HEK293 (cell line): Measurements from ENCODE around the gene BTK.

ENCODE experiments used
- CTCF ChIA-PET: fragments of 350-600 bp; formaldehyde crosslinking; extraction: SDS; loops from one replicate; lab custom pipeline; 2021; ENCODE audit warnings: antibody characterized with exemption; lab: Yijun Ruan, JAX
- POLR2A ChIA-PET: fragments of 300-600 bp; formaldehyde crosslinking; extraction: SDS; loops from one replicate; lab custom pipeline; 2020; ENCODE audit warnings: antibody characterized with exemption, inconsistent platforms; lab: Yijun Ruan, JAX
- H3K27ac ChIP-seq: fragments of 200-500 bp; sonication (Bioruptor generic); 2 replicates; pipeline ENCODE4 v1.5.1; 2014; ENCODE audit warnings: low read depth, low read length, control low read depth, inconsistent platforms; ENCODE audit errors: extremely low read depth
- H3K36me3 ChIP-seq, 2 experiments: fragments of 200-500 bp in 1 of 2; sonication (Bioruptor generic) in 1 of 2; 1 replicate in 1 of 2; 2 replicates in 1 of 2; pipeline ENCODE4 v1.5.1; 2014 to 2017; ENCODE audit warnings: inconsistent platforms in 2 of 2, low read length in 2 of 2; ENCODE audit not compliant: control insufficient read depth in 2 of 2, insufficient read depth in 1 of 2
- H3K4me1 ChIP-seq: fragments of 200-500 bp; sonication (Bioruptor generic); 2 replicates; pipeline ENCODE4 v1.5.1; 2014; ENCODE audit warnings: mild to moderate bottlenecking, low read length, inconsistent platforms; ENCODE audit not compliant: control insufficient read depth, insufficient read depth
- H3K4me3 ChIP-seq: 2 replicates; pipeline ENCODE4 v1.5.1; 2011; ENCODE audit warnings: low read depth, mild to moderate bottlenecking, control low read depth, low read length, moderate library complexity
- H3K9me3 ChIP-seq: fragments of 200-500 bp; sonication (Bioruptor generic); 2 replicates; pipeline ENCODE4 v1.5.1; 2014; ENCODE audit warnings: low read depth, low read length, inconsistent platforms; ENCODE audit not compliant: control insufficient read depth, insufficient read depth
- TSHZ1 ChIP-seq: fragments of 450-650 bp; formaldehyde crosslinking; IDR thresholded peaks from 2 replicates; pipeline ENCODE4 v1.5.1; 2016; ENCODE audit warnings: missing biosample characterization, missing genetic modification characterization, borderline replicate concordance
- ZNF138 ChIP-seq: fragments of 450-650 bp; formaldehyde crosslinking; IDR thresholded peaks from 2 replicates; pipeline ENCODE4 v1.5.1; 2016; ENCODE audit warnings: missing biosample characterization, missing genetic modification characterization, borderline replicate concordance
- ZNF174 ChIP-seq: fragments of 450-650 bp; formaldehyde crosslinking; IDR thresholded peaks from 2 replicates; pipeline ENCODE4 v1.5.0; 2017; ENCODE audit warnings: missing biosample characterization, mild to moderate bottlenecking, missing genetic modification characterization
- ZNF18 ChIP-seq: fragments of 450-650 bp; formaldehyde crosslinking; IDR thresholded peaks from 2 replicates; pipeline ENCODE4 v1.5.1; 2016; ENCODE audit warnings: missing biosample characterization, missing genetic modification characterization
- ZNF23 ChIP-seq: fragments of 450-650 bp; formaldehyde crosslinking; IDR thresholded peaks from 2 replicates; pipeline ENCODE4 v1.5.1; 2016; ENCODE audit warnings: missing biosample characterization, missing genetic modification characterization, borderline replicate concordance
- ZNF24 ChIP-seq: fragments of 450-650 bp; formaldehyde crosslinking; IDR thresholded peaks from 2 replicates; pipeline ENCODE4 v1.5.1; 2016; ENCODE audit warnings: missing biosample characterization, missing genetic modification characterization
- ZNF280D ChIP-seq: fragments of 450-650 bp; formaldehyde crosslinking; IDR thresholded peaks from 2 replicates; pipeline ENCODE4 v1.5.1; 2016; ENCODE audit warnings: missing biosample characterization, missing genetic modification characterization
- ZNF394 ChIP-seq: fragments of 450-650 bp; formaldehyde crosslinking; IDR thresholded peaks from 2 replicates; pipeline ENCODE4 v1.5.1; 2016; ENCODE audit warnings: missing biosample characterization, missing genetic modification characterization, mild to moderate bottlenecking, moderate library complexity, borderline replicate concordance
- ZNF416 ChIP-seq: fragments of 450-650 bp; formaldehyde crosslinking; IDR thresholded peaks from 2 replicates; pipeline ENCODE4 v1.5.1; 2016; ENCODE audit warnings: missing biosample characterization, missing genetic modification characterization
- ZNF501 ChIP-seq: fragments of 450-650 bp; formaldehyde crosslinking; IDR thresholded peaks from 2 replicates; pipeline ENCODE4 v1.5.1; 2016; ENCODE audit warnings: missing biosample characterization, missing genetic modification characterization
- ZNF518A ChIP-seq: fragments of 450-650 bp; formaldehyde crosslinking; conservative IDR thresholded peaks from 2 replicates; pipeline ENCODE4 v1.5.1; 2016; ENCODE audit warnings: low read depth, missing biosample characterization, missing genetic modification characterization
- ZNF548 ChIP-seq: fragments of 450-650 bp; formaldehyde crosslinking; IDR thresholded peaks from 2 replicates; pipeline ENCODE4 v1.5.1; 2016; ENCODE audit warnings: missing biosample characterization, missing genetic modification characterization
- ZNF560 ChIP-seq: fragments of 450-650 bp; formaldehyde crosslinking; IDR thresholded peaks from 2 replicates; pipeline ENCODE4 v1.5.1; 2017; ENCODE audit warnings: missing biosample characterization, missing genetic modification characterization, borderline replicate concordance
- ZNF701 ChIP-seq: fragments of 450-650 bp; formaldehyde crosslinking; IDR thresholded peaks from 2 replicates; pipeline ENCODE4 v1.5.1; 2016; ENCODE audit warnings: missing biosample characterization, missing genetic modification characterization
- ZNF792 ChIP-seq: fragments of 450-650 bp; formaldehyde crosslinking; IDR thresholded peaks from 2 replicates; pipeline ENCODE4 v1.5.1; 2016; ENCODE audit warnings: missing biosample characterization, missing genetic modification characterization
- ZSCAN18 ChIP-seq: fragments of 450-650 bp; formaldehyde crosslinking; IDR thresholded peaks from 2 replicates; pipeline ENCODE4 v1.5.1; 2016; ENCODE audit warnings: missing biosample characterization, missing genetic modification characterization

BTK gene

GRCh38 chrX:101362757-101363156, 23.2 kb downstream of the BTK start:
- Histone ChIP-seq H3K36me3 (no peaks in the 10 kb centered on the region), H3K9me3 (no peaks in the 10 kb centered on the region), H3K4me3 (no peak overlapping the region), H3K27ac (no peak overlapping the region), H3K4me1 (peaks cover 2% of the 10 kb centered on the region; the same call in 1 of the 2 replicates)
- TF ChIP-seq ZNF18 (no peak), ZNF138 (tag by site-specific recombination) (no peak)
- ChIA-PET POLR2A (interaction anchor here (1.5 kb wide), 1 partner anchor 28 kb away, joined by 7 read pairs; the partner anchor contains the start of gene RPL36A), CTCF (interaction anchor here (0.6 to 1.0 kb wide), 4 partner anchors 13 to 52 kb away, joined by 3 to 5 read pairs (median 4); partner anchors contain the start of gene RPL36A)

GRCh38 chrX:101362116-101362515, 23.9 kb downstream of the BTK start:
- Histone ChIP-seq H3K9me3 (no peaks in the 10 kb centered on the region), H3K36me3 (no peaks in the 10 kb centered on the region), H3K4me3 (no peak overlapping the region), H3K27ac (no peak overlapping the region), H3K4me1 (peaks cover 2% of the 10 kb centered on the region; the same call in 1 of the 2 replicates)
- CTCF ChIA-PET = interaction anchor here (0.9 to 1.0 kb wide), 3 partner anchors 12 to 29 kb away, joined by 3 to 5 read pairs (median 4); partner anchors contain the start of gene RPL36A
- no peak for TF ChIP-seq ZNF394 (tag by site-specific recombination)
- no peak for TF ChIP-seq ZNF701
- TF ChIP-seq ZNF23 = no peak
- TF ChIP-seq ZSCAN18 (tag by site-specific recombination) = no peak
- no peak for TF ChIP-seq ZNF560 (tag by site-specific recombination)
- no peak for TF ChIP-seq ZNF792 (tag by site-specific recombination)
- no peak for TF ChIP-seq ZNF174
- no peak for TF ChIP-seq ZNF501 (tag by site-specific recombination)
- TF ChIP-seq ZNF548 (tag by site-specific recombination) = no peak
- no peak for TF ChIP-seq TSHZ1 (tag by site-specific recombination)
- POLR2A ChIA-PET = interaction anchor here (1.5 kb wide), 1 partner anchor 29 kb away, joined by 7 read pairs; the partner anchor contains the start of gene RPL36A

- CTCF ChIA-PET = interaction anchor here (0.6 to 0.7 kb wide), 2 partner anchors 8 to 569 kb away, joined by 3 to 4 read pairs; no protein-coding TSS in a partner anchor
- no peaks in the 10 kb centered on the region for H3K36me3 ChIP-seq
- H3K4me1 ChIP-seq = no peaks in the 10 kb centered on the region
- no peak overlapping the region for H3K27ac ChIP-seq
- H3K4me3 ChIP-seq = no peak overlapping the region
- POLR2A ChIA-PET = interaction anchor here (0.6 to 1.4 kb wide), 2 partner anchors 12 to 13 kb away, joined by 3 to 7 read pairs; partner anchors contain the start of gene TIMM8A
- H3K9me3 ChIP-seq = no peaks in the 10 kb centered on the region
- TF ChIP-seq ZNF518A (tag by site-specific recombination) (no peak), ZNF24 (no peak), ZNF416 (tag by site-specific recombination) (no peak), ZNF280D (no peak)
These were observed 25.6 kb downstream of the BTK start for GRCh38 chrX:101360390-101360789.
